ENCODE data around the gene TSPAN5.

GRCh38 chr4:98673288-98673644 is 14.9 kb upstream of the TSPAN5 start:
- TF ChIP-seq CTCF (IDR thresholded peaks at IDR 0.05) (no peak), POLR2A (IDR thresholded peaks at IDR 0.05) (no peak)
